ENCODE results near the gene CSRP3.

- no peak for TF ChIP-seq CTCF (IDR thresholded peaks at IDR 0.05; ENCODE audit: insufficient read depth, low read length, poor library complexity, severe bottlenecking)
- TF ChIP-seq EZH2phosphoT487 (conservative IDR thresholded peaks at IDR 0.05; ENCODE audit: low read length) = no peak
These were observed 1.2 kb downstream of the CSRP3 start for GRCh38 chr11:19200410-19201201.

Data from SU-DHL-6 (cell line).